ENCODE data around the gene ANKRD29.
A peak's percentile ranks its signal among the peaks of the same experiment; 100 is the strongest.

The ANKRD29 gene

DNA sequence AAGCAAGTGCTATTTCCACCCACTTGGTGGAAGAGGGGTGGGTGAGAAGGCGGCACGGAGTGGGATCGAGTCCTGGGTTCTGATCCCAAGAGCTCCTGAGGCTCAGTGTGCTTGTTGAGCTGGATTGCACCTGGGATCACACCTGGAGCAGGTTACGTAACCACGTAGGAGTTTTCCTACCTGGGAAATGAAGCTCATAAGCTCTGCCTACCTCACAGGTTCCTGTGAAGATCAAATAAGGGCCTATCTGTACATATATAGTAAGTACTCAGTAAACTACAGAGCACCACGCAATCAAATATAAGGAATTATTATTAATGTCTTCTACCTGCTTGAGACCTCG, 87.4 kb downstream of the ANKRD29 start:
- CTCF ChIA-PET: no interaction called here
- no peak for DNase-seq (ENCODE audit: low spot score)
- H3K27ac ChIP-seq: peak overlapping the region; percentile 44
- POLR2A ChIA-PET (ENCODE audit: low non-redundant PET): no interaction called here
- TF ChIP-seq, protein P1, sequence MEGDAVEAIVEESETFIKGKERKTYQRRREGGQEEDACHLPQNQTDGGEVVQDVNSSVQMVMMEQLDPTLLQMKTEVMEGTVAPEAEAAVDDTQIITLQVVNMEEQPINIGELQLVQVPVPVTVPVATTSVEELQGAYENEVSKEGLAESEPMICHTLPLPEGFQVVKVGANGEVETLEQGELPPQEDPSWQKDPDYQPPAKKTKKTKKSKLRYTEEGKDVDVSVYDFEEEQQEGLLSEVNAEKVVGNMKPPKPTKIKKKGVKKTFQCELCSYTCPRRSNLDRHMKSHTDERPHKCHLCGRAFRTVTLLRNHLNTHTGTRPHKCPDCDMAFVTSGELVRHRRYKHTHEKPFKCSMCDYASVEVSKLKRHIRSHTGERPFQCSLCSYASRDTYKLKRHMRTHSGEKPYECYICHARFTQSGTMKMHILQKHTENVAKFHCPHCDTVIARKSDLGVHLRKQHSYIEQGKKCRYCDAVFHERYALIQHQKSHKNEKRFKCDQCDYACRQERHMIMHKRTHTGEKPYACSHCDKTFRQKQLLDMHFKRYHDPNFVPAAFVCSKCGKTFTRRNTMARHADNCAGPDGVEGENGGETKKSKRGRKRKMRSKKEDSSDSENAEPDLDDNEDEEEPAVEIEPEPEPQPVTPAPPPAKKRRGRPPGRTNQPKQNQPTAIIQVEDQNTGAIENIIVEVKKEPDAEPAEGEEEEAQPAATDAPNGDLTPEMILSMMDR (conservative IDR thresholded peaks at IDR 0.05; ENCODE audit: low read depth): no peak

DNA sequence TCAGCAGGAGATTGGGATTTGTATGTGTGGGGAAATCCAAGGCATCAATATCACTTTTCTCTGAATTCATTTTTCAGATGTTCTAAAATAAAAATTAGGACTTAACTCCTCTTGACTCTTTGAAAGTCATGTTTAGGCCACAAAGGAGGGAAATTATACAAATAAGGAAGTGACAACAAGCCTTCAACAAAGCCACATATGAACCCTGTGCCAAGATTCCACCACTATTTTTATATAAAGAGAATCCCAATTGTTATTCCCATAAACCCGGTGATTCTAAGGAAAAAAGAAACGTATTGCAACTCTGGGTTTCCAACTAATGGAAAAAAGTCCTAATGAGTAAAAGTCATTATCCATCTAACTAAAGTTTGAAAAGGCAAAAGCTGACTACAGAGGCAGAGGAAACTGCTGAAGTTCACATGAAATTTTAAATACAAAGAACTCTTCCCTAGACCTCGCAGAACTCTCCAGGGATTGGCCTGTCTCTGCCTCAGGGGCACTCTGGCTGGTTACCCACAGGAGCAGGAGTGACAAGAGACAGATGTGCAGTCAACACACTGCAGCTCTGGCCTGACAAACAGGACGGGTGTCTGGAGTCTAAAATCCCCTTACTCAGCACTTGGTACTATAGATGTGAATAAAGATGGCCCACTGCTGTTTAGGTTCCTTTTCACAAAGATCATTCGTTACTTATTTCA, 88.0 kb downstream of the ANKRD29 start:
- ChIA-PET CTCF (no interaction called here), POLR2A (ENCODE audit: low non-redundant PET) (no interaction called here)
- TF ChIP-seq, protein P1 (conservative IDR thresholded peaks at IDR 0.05; ENCODE audit: low read depth): no peak
- H3K27ac ChIP-seq: peak overlapping the region; percentile 44
- no peak for DNase-seq (ENCODE audit: low spot score)

DNA sequence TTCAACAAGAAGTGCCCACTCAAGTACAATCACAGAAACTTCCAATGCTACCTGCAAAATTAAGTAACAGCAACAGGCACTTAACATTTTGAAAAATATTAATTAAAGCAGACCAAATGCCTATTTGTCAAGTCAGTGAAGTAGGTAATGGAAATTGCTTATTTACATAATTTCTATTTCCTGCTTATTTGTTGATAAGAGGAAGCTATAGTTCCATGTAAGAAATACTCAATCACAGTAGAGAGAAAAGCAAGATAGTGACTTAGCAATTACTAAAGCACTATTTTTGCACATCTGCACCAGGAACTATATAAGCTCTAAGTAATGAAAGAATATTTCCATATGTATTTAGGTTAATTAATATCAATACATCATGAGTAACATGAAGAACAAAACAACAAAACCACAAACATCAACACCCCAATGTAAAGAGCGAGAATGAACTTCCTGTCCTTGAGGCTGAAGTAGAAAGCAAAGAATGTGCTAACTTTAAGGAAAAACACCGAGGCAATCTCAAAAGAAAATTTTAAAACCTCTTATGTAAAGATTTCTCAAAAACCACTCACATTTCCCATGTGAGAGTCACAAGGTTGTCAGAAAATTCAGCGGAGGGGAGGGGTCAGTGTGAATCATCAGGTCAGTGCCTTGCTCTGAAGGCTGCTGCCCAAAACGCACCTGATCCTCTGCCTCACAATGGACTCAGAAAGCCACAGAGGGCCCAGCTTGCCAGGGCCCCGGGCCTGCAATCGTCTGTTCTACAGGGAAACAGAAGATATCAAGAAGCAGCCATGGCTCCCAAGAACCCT, 88.9 kb downstream of the ANKRD29 start:
- DNase-seq (ENCODE audit: low spot score): peak; percentile 54
- ChIA-PET POLR2A (ENCODE audit: low non-redundant PET) (no interaction called here), CTCF (no interaction called here)
- TF ChIP-seq, protein P1 (conservative IDR thresholded peaks at IDR 0.05; ENCODE audit: low read depth): no peak
- peak overlapping the region; percentile 62 for H3K27ac ChIP-seq

DNA sequence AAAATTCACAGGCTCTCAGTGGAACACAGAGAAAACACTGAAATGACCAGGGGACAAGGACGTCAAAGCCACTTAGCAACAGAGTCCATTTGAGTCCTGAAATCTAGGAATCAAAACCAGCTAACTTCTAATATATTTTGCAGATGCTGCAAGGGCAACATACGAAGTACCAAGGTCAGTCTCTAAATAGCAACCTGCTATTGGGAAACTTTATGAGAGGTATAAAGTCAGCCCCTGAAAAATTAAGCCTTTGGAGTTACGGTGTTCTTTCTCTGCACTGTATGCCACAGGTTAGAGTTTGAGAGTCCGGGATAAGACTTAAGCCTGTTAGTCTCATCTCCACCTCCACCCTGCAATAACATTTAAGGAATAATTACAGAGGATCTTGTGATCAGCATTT, 89.7 kb downstream of the ANKRD29 start:
- no peak overlapping the region for H3K27ac ChIP-seq
- no peak for DNase-seq (ENCODE audit: low spot score)
- ChIA-PET POLR2A (ENCODE audit: low non-redundant PET) (no interaction called here), CTCF (no interaction called here)
- TF ChIP-seq, protein P1 (conservative IDR thresholded peaks at IDR 0.05; ENCODE audit: low read depth): no peak

DNA sequence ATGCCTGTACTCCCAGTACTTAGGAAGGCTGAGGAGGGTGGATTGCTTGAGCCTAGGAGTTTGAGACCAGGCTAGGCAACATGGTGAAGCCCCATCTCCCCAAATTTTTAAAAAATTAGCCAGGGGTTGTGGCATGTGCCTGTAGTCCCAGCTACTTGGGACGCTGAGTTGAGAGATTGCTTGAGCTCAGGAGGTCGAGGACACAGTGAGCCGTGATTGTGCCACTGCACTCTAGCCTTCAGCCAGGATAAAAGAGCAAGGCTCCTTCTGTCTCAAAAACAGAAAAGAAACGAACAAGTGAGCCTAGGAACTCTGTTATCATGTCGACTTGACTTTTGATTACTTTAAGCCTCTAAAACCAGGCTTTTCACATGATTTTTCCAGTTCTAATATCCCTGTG, 90.1 kb downstream of the ANKRD29 start:
- CTCF ChIA-PET: no interaction called here
- POLR2A ChIA-PET (ENCODE audit: low non-redundant PET): no interaction called here
- TF ChIP-seq, protein P1 (conservative IDR thresholded peaks at IDR 0.05; ENCODE audit: low read depth): no peak
- DNase-seq (ENCODE audit: low spot score): no peak
- H3K27ac ChIP-seq: no peak overlapping the region

DNA sequence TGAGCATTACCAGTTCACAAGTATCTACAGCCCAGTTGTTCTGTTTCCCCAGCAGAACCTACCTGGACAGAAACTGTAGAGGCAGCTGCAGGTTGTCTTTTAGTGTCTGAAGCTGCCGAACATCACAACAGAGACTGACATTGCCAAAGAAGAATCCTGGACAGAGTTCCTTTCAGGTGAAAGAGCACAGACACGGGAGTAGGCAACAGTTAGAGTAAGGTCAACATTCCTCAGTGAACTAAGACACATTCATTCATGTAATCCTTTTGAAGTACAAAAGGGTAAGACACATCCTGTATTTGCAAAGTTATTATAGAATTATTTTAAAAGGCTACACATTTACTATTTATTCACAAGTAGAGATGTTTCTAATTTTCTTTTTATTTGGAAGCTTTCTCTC, 90.7 kb downstream of the ANKRD29 start:
- no peak overlapping the region for H3K27ac ChIP-seq
- ChIA-PET CTCF (no interaction called here), POLR2A (ENCODE audit: low non-redundant PET) (no interaction called here)
- TF ChIP-seq, protein P1 (conservative IDR thresholded peaks at IDR 0.05; ENCODE audit: low read depth): no peak
- no peak for DNase-seq (ENCODE audit: low spot score)
